Measurements from ENCODE around the gene METTL1.

The METTL1 gene

DNA sequence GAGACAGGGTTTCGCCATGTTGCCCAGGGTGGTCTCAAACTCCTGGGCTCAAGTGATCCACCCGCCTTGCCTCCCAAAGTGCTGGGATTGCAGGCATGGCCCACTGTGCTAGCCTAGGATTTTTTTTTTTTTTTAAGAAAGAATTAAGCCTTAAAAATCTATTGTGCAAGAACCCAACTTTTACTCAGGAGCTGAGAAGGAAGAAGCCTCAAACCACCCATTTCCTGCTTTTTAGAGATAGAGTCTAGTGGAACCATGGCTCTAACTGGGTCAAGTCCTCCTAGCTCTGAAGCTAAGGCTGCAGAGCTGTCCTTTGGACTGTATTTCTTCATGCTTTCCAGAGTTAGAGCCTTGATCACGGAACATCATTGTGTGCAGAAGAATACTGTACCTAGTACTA lies 9.3 kb upstream of the METTL1 start:
- Histone ChIP-seq H4K20me1 (ENCODE audit: insufficient read depth, low read length, poor library complexity, severe bottlenecking) (peaks cover 10% of the 10 kb centered on the region), H2AFZ (ENCODE audit: low read length) (0 out of 2 replicates have a peak overlapping the region, but pooled peaks have one; percentile 5), H3K27me3 (ENCODE audit: insufficient read depth, low read length, poor library complexity, severe bottlenecking) (no peaks in the 10 kb centered on the region), H3K4me3 (ENCODE audit: low read length, poor library complexity, severe bottlenecking) (no peak overlapping the region), H3F3A (ENCODE audit: low read depth) (no peaks in the 10 kb centered on the region), H3K9me3 (ENCODE audit: insufficient read depth, low read depth, low read length) (no peaks in the 10 kb centered on the region), H3K9ac (ENCODE audit: low read depth, low read length, poor library complexity, severe bottlenecking) (no peak overlapping the region), H3K4me1 (ENCODE audit: insufficient read depth, low read length, poor library complexity, severe bottlenecking) (peaks cover 25% of the 10 kb centered on the region), H3K79me2 (ENCODE audit: insufficient read depth, low read length) (peaks cover 27% of the 10 kb centered on the region), H3K9me2 (replicated peaks; ENCODE audit: low read depth, low read length) (no peaks in the 10 kb centered on the region), H3K36me3 (ENCODE audit: insufficient read depth, low read length) (peaks cover 6% of the 10 kb centered on the region; the same call in 1 of the 2 replicates), H3K4me2 (ENCODE audit: low read depth, low read length, poor library complexity, severe bottlenecking) (peak overlapping the region; percentile 85)
- TF ChIP-seq, protein P1, sequence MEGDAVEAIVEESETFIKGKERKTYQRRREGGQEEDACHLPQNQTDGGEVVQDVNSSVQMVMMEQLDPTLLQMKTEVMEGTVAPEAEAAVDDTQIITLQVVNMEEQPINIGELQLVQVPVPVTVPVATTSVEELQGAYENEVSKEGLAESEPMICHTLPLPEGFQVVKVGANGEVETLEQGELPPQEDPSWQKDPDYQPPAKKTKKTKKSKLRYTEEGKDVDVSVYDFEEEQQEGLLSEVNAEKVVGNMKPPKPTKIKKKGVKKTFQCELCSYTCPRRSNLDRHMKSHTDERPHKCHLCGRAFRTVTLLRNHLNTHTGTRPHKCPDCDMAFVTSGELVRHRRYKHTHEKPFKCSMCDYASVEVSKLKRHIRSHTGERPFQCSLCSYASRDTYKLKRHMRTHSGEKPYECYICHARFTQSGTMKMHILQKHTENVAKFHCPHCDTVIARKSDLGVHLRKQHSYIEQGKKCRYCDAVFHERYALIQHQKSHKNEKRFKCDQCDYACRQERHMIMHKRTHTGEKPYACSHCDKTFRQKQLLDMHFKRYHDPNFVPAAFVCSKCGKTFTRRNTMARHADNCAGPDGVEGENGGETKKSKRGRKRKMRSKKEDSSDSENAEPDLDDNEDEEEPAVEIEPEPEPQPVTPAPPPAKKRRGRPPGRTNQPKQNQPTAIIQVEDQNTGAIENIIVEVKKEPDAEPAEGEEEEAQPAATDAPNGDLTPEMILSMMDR (conservative IDR thresholded peaks at IDR 0.05; ENCODE audit: low read length): no peak
- TF ChIP-seq EZH2phosphoT487 (IDR thresholded peaks at IDR 0.05; ENCODE audit: borderline replicate concordance): no peak

- no peak overlapping the region for H2AFZ ChIP-seq (ENCODE audit: low read length)
- TF ChIP-seq, protein P1 (conservative IDR thresholded peaks at IDR 0.05; ENCODE audit: low read length): no peak
- no peak for TF ChIP-seq EZH2phosphoT487 (IDR thresholded peaks at IDR 0.05; ENCODE audit: borderline replicate concordance)
- no peaks in the 10 kb centered on the region for H3K9me3 ChIP-seq (ENCODE audit: insufficient read depth, low read depth, low read length)
- no peak overlapping the region for H3K4me3 ChIP-seq (ENCODE audit: low read length, poor library complexity, severe bottlenecking)
- no peak overlapping the region for H3K4me2 ChIP-seq (ENCODE audit: low read depth, low read length, poor library complexity, severe bottlenecking)
- no peaks in the 10 kb centered on the region for H3K9me2 ChIP-seq (replicated peaks; ENCODE audit: low read depth, low read length)
- H3K27me3 ChIP-seq (ENCODE audit: insufficient read depth, low read length, poor library complexity, severe bottlenecking): no peaks in the 10 kb centered on the region
- H3K4me1 ChIP-seq (ENCODE audit: insufficient read depth, low read length, poor library complexity, severe bottlenecking): peaks cover 23% of the 10 kb centered on the region
- H3K79me2 ChIP-seq (ENCODE audit: insufficient read depth, low read length): peaks cover 23% of the 10 kb centered on the region
- no peaks in the 10 kb centered on the region for H3F3A ChIP-seq (ENCODE audit: low read depth)
- no peaks in the 10 kb centered on the region for H3K36me3 ChIP-seq (ENCODE audit: insufficient read depth, low read length)
- no peak overlapping the region for H3K9ac ChIP-seq (ENCODE audit: low read depth, low read length, poor library complexity, severe bottlenecking)
- peaks cover 10% of the 10 kb centered on the region for H4K20me1 ChIP-seq (ENCODE audit: insufficient read depth, low read length, poor library complexity, severe bottlenecking)
These were observed 8.5 kb upstream of the METTL1 start for GRCh38 chr12:57780284-57780897.

GRCh38 chr12:57779736-57780135 lies 7.8 kb upstream of the METTL1 start:
- Histone ChIP-seq H4K20me1 (ENCODE audit: insufficient read depth, low read length, poor library complexity, severe bottlenecking) (peaks cover 10% of the 10 kb centered on the region), H3K27me3 (ENCODE audit: insufficient read depth, low read length, poor library complexity, severe bottlenecking) (no peaks in the 10 kb centered on the region), H3K36me3 (ENCODE audit: insufficient read depth, low read length) (no peaks in the 10 kb centered on the region), H3K4me2 (ENCODE audit: low read depth, low read length, poor library complexity, severe bottlenecking) (no peak overlapping the region), H3K4me3 (ENCODE audit: low read length, poor library complexity, severe bottlenecking) (no peak overlapping the region), H3K79me2 (ENCODE audit: insufficient read depth, low read length) (peaks cover 19% of the 10 kb centered on the region), H3K9me2 (replicated peaks; ENCODE audit: low read depth, low read length) (no peaks in the 10 kb centered on the region), H3K9ac (ENCODE audit: low read depth, low read length, poor library complexity, severe bottlenecking) (no peak overlapping the region), H3K4me1 (ENCODE audit: insufficient read depth, low read length, poor library complexity, severe bottlenecking) (peaks cover 22% of the 10 kb centered on the region), H2AFZ (ENCODE audit: low read length) (no peak overlapping the region), H3F3A (ENCODE audit: low read depth) (no peaks in the 10 kb centered on the region), H3K9me3 (ENCODE audit: insufficient read depth, low read depth, low read length) (no peaks in the 10 kb centered on the region)
- no peak for TF ChIP-seq EZH2phosphoT487 (IDR thresholded peaks at IDR 0.05; ENCODE audit: borderline replicate concordance)
- TF ChIP-seq, protein P1 (conservative IDR thresholded peaks at IDR 0.05; ENCODE audit: low read length): no peak

Data from Loucy (cell line).